K562 (cell line): Measurements from ENCODE around the gene DLGAP1. TPM values are rescaled to one million over a fixed set of nuclear protein-coding genes. Genes with fewer than 3 reads are reported as not detected.

Experiments
- ATAC-seq: fragments of 200-7000 bp; cut with Tn5 transposase; 3 replicates; pipeline ENCODE4 v1.9.1; 2020; ENCODE audit warnings: moderate library complexity
- BruUV-seq: library from RNA; stranded (reverse); fragments of 400-500 nt; replicated peaks from 2 replicates; lab custom pipeline; 2021; lab: Mats Ljungman, UMichigan
- CTCF ChIA-PET: fragments of 300-600 bp; formaldehyde crosslinking; extraction: SDS; loops from one replicate; lab custom pipeline; 2021; ENCODE audit warnings: low intra/inter-chr PET ratio; lab: Yijun Ruan, JAX
- POLR2A ChIA-PET: fragments of 300-600, 350-650 bp; sonication (Branson Sonifier 250); formaldehyde crosslinking; extraction: SDS; loops from one replicate; lab custom pipeline; 2021; ENCODE audit warnings: antibody characterized with exemption, inconsistent platforms; lab: Yijun Ruan, JAX
- DNase-seq, 4 experiments: peaks; one replicate each; pipeline versions ENCODE4 v3.0.0 to v3.0.0-alpha.2; 2011 to 2018; ENCODE audit warnings: low spot score in 3 of 4, mixed read lengths in 3 of 4; ENCODE audit errors: extremely low read depth in 1 of 4
- FAIRE-seq: peaks from 2 replicates; lab custom pipeline; 2011; peaks lifted over from hg19 to GRCh38; lab: Jason Lieb, UNC
- H2AFZ ChIP-seq: 2 replicates; pipeline ENCODE4 v1.6.0; 2011; ENCODE audit warnings: low read depth, low read length, control low read depth, inconsistent platforms
- H3K27ac ChIP-seq: fragments of 200-600 bp; 3 replicates; pipeline ENCODE4 v1.8.0; 2011; ENCODE audit warnings: low read depth, mild to moderate bottlenecking, control low read depth, inconsistent platforms, low read length, moderate library complexity, mixed read lengths; ENCODE audit errors: extremely low read depth
- H3K27me3 ChIP-seq, 2 experiments: fragments of 300-600 bp in 1 of 2; 2 replicates in 1 of 2; 3 replicates in 1 of 2; pipeline versions ENCODE4 v1.6.0 to v1.8.0; 2011; ENCODE audit warnings: inconsistent platforms in 2 of 2, low read length in 2 of 2, mild to moderate bottlenecking in 1 of 2, mixed read lengths in 1 of 2, moderate library complexity in 1 of 2; ENCODE audit not compliant: control insufficient read depth in 2 of 2, insufficient read depth in 2 of 2
- H3K36me3 ChIP-seq: fragments of 300-600 bp; 3 replicates; pipeline ENCODE4 v1.8.0; 2011; ENCODE audit warnings: mild to moderate bottlenecking, low read length, inconsistent platforms; ENCODE audit not compliant: control insufficient read depth, insufficient read depth
- H3K4me1 ChIP-seq, 2 experiments: fragments of 200-600 bp in 1 of 2; replicated peaks in 1 of 2; 2 replicates in 1 of 2; 3 replicates in 1 of 2; pipeline versions ENCODE4 v1.5.1 to v1.8.0; 2011; ENCODE audit warnings: inconsistent platforms in 2 of 2, low read length in 2 of 2, mild to moderate bottlenecking in 1 of 2, mixed read lengths in 1 of 2, moderate library complexity in 1 of 2; ENCODE audit not compliant: control insufficient read depth in 2 of 2, insufficient read depth in 2 of 2
- H3K4me2 ChIP-seq: 2 replicates; pipeline ENCODE4 v1.6.1; 2011; ENCODE audit warnings: low read length, control low read depth, inconsistent platforms, mixed read lengths; ENCODE audit not compliant: insufficient read depth
- H3K4me3 ChIP-seq: fragments of 200-600 bp; sonication (generic), shearing (Covaris generic); 2 replicates; pipeline ENCODE4 v1.5.1; 2016; ENCODE audit warnings: control low read depth, inconsistent platforms
- H3K79me2 ChIP-seq: fragments of 200-600 bp; 3 replicates; pipeline ENCODE4 v1.8.0; 2011; ENCODE audit warnings: low read length, inconsistent platforms; ENCODE audit not compliant: control insufficient read depth, insufficient read depth
- H3K9ac ChIP-seq, 2 experiments: 2 replicates each; pipeline versions ENCODE4 v1.6.0 to v1.6.1; 2011; ENCODE audit warnings: low read depth in 2 of 2, low read length in 2 of 2, control low read depth in 1 of 2, inconsistent platforms in 1 of 2, mild to moderate bottlenecking in 1 of 2, mixed read lengths in 1 of 2; ENCODE audit not compliant: insufficient read depth in 1 of 2
- H3K9me1 ChIP-seq: one replicate; pipeline ENCODE4 v1.6.0; 2011; ENCODE audit warnings: inconsistent platforms, mild to moderate bottlenecking, low read length, moderate library complexity; ENCODE audit not compliant: control insufficient read depth, insufficient read depth
- H3K9me3 ChIP-seq: replicated peaks from 2 replicates; pipeline ENCODE4 v1.5.1; 2011; ENCODE audit warnings: low read depth, low read length, inconsistent platforms; ENCODE audit not compliant: control insufficient read depth, insufficient read depth
- H4K20me1 ChIP-seq: replicated peaks from 2 replicates; pipeline ENCODE4 v1.6.1; 2011; ENCODE audit warnings: low read length, inconsistent platforms, mixed read lengths; ENCODE audit not compliant: control insufficient read depth, insufficient read depth
- BCOR ChIP-seq: fragments of 450-650 bp; IDR thresholded peaks from 2 replicates; pipeline ENCODE4 v1.6.1; 2016
- BRD4 ChIP-seq: fragments of 200-600 bp; sonication (generic); IDR thresholded peaks from 2 replicates; pipeline ENCODE4 v1.6.1; 2017; ENCODE audit warnings: inconsistent platforms
- BRD9 ChIP-seq: fragments of 450-650 bp; IDR thresholded peaks from 2 replicates; pipeline ENCODE4 v1.6.1; 2018; ENCODE audit warnings: low read depth; ENCODE audit not compliant: partially characterized antibody
- KLF1 ChIP-seq: fragments of 450-650 bp; IDR thresholded peaks from 2 replicates; pipeline ENCODE4 v1.6.1; 2016; ENCODE audit warnings: missing genetic modification characterization, missing compliant biosample characterization
- MAFF ChIP-seq: IDR thresholded peaks from 2 replicates; pipeline ENCODE4 v1.6.1; 2012; ENCODE audit warnings: low read length, improper control_type of control experiment
- POLR2AphosphoS5 ChIP-seq: IDR thresholded peaks from 2 replicates; pipeline ENCODE4 v1.6.1; 2011; ENCODE audit warnings: mild to moderate bottlenecking, low read depth, low read length, moderate library complexity; ENCODE audit not compliant: control insufficient read depth, insufficient read depth
- RAD51 ChIP-seq: fragments of 450-650 bp; IDR thresholded peaks from 2 replicates; pipeline ENCODE4 v1.7.1; 2016; ENCODE audit warnings: low read depth, mild to moderate bottlenecking, borderline replicate concordance
- RCOR1 ChIP-seq, 2 experiments: IDR thresholded peaks; 2 replicates each; pipeline ENCODE4 v1.6.1; 2012; ENCODE audit warnings: low read depth in 2 of 2, low read length in 2 of 2, borderline replicate concordance in 1 of 2, improper control_type of control experiment in 1 of 2
- RHOXF2B ChIP-seq: fragments of 250-450 bp; sonication (Bioruptor Pico); conservative IDR thresholded peaks from 2 replicates; pipeline ENCODE4 v1.5.1; 2021
- ZKSCAN1 ChIP-seq: fragments of 150-350 bp; IDR thresholded peaks from 2 replicates; pipeline ENCODE4 v1.6.1; 2016; ENCODE audit warnings: low read depth, low read length
- ZNF165 ChIP-seq: fragments of 250-450 bp; sonication (Bioruptor Pico); IDR thresholded peaks from 2 replicates; pipeline ENCODE4 v1.4.0; 2020; ENCODE audit warnings: borderline replicate concordance
- ZNF253 ChIP-seq: fragments of 250-450 bp; sonication (Bioruptor Pico); conservative IDR thresholded peaks from 2 replicates; pipeline ENCODE4 v1.6.1; 2021; ENCODE audit warnings: mild to moderate bottlenecking
- ZNF316 ChIP-seq: fragments of 450-650 bp; IDR thresholded peaks from 2 replicates; pipeline ENCODE4 v1.6.1; 2016
- WGBS: fragments of 100-300 bp; shearing (Covaris generic); methylation state at CpG from one replicate; pipeline ENCODE4 v1.1.6; 2016; ENCODE audit warnings: low coverage, mixed read lengths; ENCODE audit not compliant: insufficient coverage; ENCODE audit errors: missing lambda C conversion rate; 5-methylcytosine and 5-hydroxymethylcytosine counted together
- in situ Hi-C: fragments of 300-500 bp; cut with MboI; formaldehyde crosslinking; loops from 4 replicates; pipeline ENCODE4 v1.15.0; 2018; ENCODE audit warnings: inconsistent platforms, mixed read lengths
- intact Hi-C: fragments of 100-400 bp; cut with micrococcal nuclease; formaldehyde crosslinking; loops from 2 replicates; pipeline ENCODE4 v1.14.2; 2022
- polyA plus RNA-seq, 8 experiments: library from polyadenylated mRNA; depleted of rRNA in 4 of 8; stranded (reverse) in 5 of 8; unstranded in 3 of 8; fragments of >200 nt; fragmentation: Nextera tagmentation in 2 of 8; fragmentation: Illumina TruSeq in 1 of 8; extraction: Ambion mirVana in 2 of 8; extraction: Trizol in 1 of 8; gene quantifications; 2 replicates each; pipeline versions ENCODE4 v1.2.1 to v1.2.3, GENCODE V29; 2011 to 2014; ENCODE audit warnings: inconsistent platforms in 1 of 8, missing spikeins in 1 of 8
- total RNA-seq, 7 experiments: library from RNA; depleted of rRNA in 6 of 7; stranded (reverse); fragments of >200 nt in 6 of 7; fragmentation: Illumina TruSeq in 2 of 7; extraction: Trizol in 2 of 7; gene quantifications; 2 replicates each; pipeline versions ENCODE4 v1.2.1 to v1.2.3, GENCODE V29; 2011 to 2021; ENCODE audit warnings: low replicate concordance in 1 of 7
- TF ChIP-seq, protein P1 (sequence below): fragments of 250-450 bp; sonication (Bioruptor Pico); IDR thresholded peaks from 2 replicates; pipeline ENCODE4 v1.4.0; 2020
- TF ChIP-seq, protein P2 (sequence below): sonication (generic); formaldehyde crosslinking; IDR thresholded peaks from 2 replicates; pipeline ENCODE4 v1.8.0; 2022; ENCODE audit warnings: mild to moderate bottlenecking, missing genetic modification reagents

The DLGAP1 gene
- total and polyA plus RNA-seq, 9 of the 15 experiments (the other 6 are each of a cell fraction or from before 2014, with no cell fraction given), result 0.04 to 0.22 (median 0.08) TPM

DNA sequence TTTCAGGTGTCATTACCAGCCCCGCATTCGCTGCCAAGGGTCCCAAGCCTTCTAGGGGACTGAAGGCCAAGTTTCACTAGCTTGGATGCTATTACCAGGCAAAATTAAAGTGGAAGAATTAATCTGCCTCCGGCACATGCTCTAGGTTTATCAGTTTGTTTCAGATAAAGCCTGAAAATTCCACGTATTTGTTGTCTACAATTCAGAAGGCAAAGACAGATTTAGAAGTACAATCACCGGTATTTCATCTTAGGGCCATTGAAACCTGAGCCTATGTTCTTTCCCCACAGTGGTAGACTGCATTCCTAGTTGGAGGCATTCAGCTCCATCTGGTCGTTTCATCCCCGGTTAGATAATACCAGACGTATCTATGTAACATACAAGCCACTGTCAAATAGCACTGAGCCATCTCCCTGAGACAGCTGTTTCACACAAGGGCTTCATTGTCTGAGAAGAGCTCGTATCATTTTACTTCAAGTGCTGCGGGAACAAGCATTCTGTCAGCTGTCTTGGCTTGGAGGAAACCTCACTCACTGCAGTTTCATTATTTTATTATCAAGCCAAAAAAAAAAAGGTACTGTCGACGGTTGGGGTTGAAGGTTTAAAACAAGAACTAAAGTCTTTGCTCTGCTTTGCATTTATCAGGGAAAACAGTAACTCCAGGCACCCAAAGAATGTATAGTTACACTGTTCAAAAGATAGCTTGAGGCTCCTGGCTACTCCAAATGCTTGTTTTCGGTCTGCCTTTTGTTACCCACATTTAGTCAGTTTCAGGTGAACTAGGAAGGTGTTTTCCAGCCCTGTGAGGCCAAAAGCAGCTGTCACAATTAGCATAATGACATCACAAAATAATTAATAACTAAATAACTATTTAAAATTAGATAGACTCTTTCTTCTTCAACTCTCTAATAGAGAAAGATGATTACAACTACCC, 928.4 kb downstream of the DLGAP1 start:
- Histone ChIP-seq H2AFZ (peak overlapping the region; percentile 60), H3K9ac (peak overlapping the region; percentile 15 to 18; a peak in 3 of 4 replicates)
- peak; percentile 94 for FAIRE-seq
- TF ChIP-seq ZNF253 (no peak), KLF1 (tag) (no peak), RHOXF2B (no peak), BRD9 (no peak), ZNF165 (CRISPR knock-in tag) (no peak), BCOR (peak; percentile 83), MAFF (no peak), RCOR1 (IDR thresholded peaks at IDR 0.05; ENCODE audit: borderline replicate concordance in 1 of 2, low read depth in 2 of 2, low read length in 2 of 2) (peak in 1 of 2 experiments; percentile 70; a peak in 2 of 4 replicates), BRD4 (no peak), ZKSCAN1 (no peak), POLR2AphosphoS5 (peak; percentile 86), RAD51 (no peak), ZNF316 (no peak)
- TF ChIP-seq, protein P1, sequence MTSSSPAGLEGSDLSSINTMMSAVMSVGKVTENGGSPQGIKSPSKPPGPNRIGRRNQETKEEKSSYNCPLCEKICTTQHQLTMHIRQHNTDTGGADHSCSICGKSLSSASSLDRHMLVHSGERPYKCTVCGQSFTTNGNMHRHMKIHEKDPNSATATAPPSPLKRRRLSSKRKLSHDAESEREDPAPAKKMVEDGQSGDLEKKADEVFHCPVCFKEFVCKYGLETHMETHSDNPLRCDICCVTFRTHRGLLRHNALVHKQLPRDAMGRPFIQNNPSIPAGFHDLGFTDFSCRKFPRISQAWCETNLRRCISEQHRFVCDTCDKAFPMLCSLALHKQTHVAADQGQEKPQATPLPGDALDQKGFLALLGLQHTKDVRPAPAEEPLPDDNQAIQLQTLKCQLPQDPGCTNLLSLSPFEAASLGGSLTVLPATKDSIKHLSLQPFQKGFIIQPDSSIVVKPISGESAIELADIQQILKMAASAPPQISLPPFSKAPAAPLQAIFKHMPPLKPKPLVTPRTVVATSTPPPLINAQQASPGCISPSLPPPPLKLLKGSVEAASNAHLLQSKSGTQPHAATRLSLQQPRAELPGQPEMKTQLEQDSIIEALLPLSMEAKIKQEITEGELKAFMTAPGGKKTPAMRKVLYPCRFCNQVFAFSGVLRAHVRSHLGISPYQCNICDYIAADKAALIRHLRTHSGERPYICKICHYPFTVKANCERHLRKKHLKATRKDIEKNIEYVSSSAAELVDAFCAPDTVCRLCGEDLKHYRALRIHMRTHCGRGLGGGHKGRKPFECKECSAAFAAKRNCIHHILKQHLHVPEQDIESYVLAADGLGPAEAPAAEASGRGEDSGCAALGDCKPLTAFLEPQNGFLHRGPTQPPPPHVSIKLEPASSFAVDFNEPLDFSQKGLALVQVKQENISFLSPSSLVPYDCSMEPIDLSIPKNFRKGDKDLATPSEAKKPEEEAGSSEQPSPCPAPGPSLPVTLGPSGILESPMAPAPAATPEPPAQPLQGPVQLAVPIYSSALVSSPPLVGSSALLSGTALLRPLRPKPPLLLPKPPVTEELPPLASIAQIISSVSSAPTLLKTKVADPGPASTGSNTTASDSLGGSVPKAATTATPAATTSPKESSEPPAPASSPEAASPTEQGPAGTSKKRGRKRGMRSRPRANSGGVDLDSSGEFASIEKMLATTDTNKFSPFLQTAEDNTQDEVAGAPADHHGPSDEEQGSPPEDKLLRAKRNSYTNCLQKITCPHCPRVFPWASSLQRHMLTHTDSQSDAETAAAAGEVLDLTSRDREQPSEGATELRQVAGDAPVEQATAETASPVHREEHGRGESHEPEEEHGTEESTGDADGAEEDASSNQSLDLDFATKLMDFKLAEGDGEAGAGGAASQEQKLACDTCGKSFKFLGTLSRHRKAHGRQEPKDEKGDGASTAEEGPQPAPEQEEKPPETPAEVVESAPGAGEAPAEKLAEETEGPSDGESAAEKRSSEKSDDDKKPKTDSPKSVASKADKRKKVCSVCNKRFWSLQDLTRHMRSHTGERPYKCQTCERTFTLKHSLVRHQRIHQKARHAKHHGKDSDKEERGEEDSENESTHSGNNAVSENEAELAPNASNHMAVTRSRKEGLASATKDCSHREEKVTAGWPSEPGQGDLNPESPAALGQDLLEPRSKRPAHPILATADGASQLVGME, result no peak
- TF ChIP-seq, protein P2, sequence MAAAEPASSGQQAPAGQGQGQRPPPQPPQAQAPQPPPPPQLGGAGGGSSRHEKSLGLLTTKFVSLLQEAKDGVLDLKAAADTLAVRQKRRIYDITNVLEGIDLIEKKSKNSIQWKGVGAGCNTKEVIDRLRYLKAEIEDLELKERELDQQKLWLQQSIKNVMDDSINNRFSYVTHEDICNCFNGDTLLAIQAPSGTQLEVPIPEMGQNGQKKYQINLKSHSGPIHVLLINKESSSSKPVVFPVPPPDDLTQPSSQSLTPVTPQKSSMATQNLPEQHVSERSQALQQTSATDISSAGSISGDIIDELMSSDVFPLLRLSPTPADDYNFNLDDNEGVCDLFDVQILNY (CRISPR knock-in tag), result no peak

More for the DNA sequence above, 928.4 kb downstream of the DLGAP1 start:
- in situ Hi-C loops (no loop called here), intact Hi-C loops (loop anchor here (2.0 kb wide), 2 partner anchors 44 to 58 kb away; no protein-coding TSS in a partner anchor)
- Histone ChIP-seq H3K4me2 (peak overlapping the region; percentile 66), H3K27ac (peak overlapping the region; percentile 43), H3K36me3 (no peaks in the 10 kb centered on the region), H3K27me3 (no peaks in the 10 kb centered on the region), H3K9me1 (no peaks in the 10 kb centered on the region), H3K79me2 (no peaks in the 10 kb centered on the region), H3K4me3 (no peak overlapping the region), H3K9me3 (peaks cover 6% of the 10 kb centered on the region; the same call in 1 of the 2 replicates), H4K20me1 (no peaks in the 10 kb centered on the region), H3K4me1 (peaks cover 19 to 28% of the 10 kb centered on the region in 2 experiments; a peak in 3 of 5 replicates)
- POLR2A ChIA-PET, result interaction anchor here (0.6 to 2.4 kb wide), 14 partner anchors 9 to 126 kb away, joined by 3 to 13 read pairs (median 4); no protein-coding TSS in a partner anchor
- peak; percentile 94 for ATAC-seq
- CTCF ChIA-PET, result no interaction called here
- peak; percentile 68 to 86 (median 81) for DNase-seq
- WGBS, result 2% methylated on average over 13 of the region's 13 CpGs
- BruUV-seq, result no TSS peak
